ENCODE results near the gene RNF13. TPM values are rescaled to one million over a fixed set of nuclear protein-coding genes. Genes with fewer than 3 reads are reported as not detected.

RNF13 gene
- total RNA-seq, 1 donor from 2014 or later, result 27.1 TPM

- TF ChIP-seq CTCF (conservative IDR thresholded peaks at IDR 0.05; ENCODE audit: low read depth, low read length), result no peak
- H3K4me3 ChIP-seq (ENCODE audit: low read depth, low read length), result no peak overlapping the region
- DNase-seq (ENCODE audit: low read depth), result no peak
These were observed 185.9 kb downstream of the RNF13 start for GRCh38 chr3:149998946-149999345.

GRCh38 chr3:149999421-149999820, 186.4 kb downstream of the RNF13 start:
- TF ChIP-seq CTCF (conservative IDR thresholded peaks at IDR 0.05; ENCODE audit: low read depth, low read length), result no peak
- no peak overlapping the region for H3K4me3 ChIP-seq (ENCODE audit: low read depth, low read length)
- no peak for DNase-seq (ENCODE audit: low read depth)

- no peak for DNase-seq (ENCODE audit: low read depth)
- no peak for TF ChIP-seq CTCF (conservative IDR thresholded peaks at IDR 0.05; ENCODE audit: low read depth, low read length)
- H3K4me3 ChIP-seq (ENCODE audit: low read depth, low read length), result no peak overlapping the region
These were observed 187.6 kb downstream of the RNF13 start for GRCh38 chr3:150000641-150001040.

- TF ChIP-seq CTCF (conservative IDR thresholded peaks at IDR 0.05; ENCODE audit: low read depth, low read length), result no peak
- H3K4me3 ChIP-seq (ENCODE audit: low read depth, low read length), result no peak overlapping the region
- no peak for DNase-seq (ENCODE audit: low read depth)
These were observed 192.5 kb downstream of the RNF13 start for GRCh38 chr3:150005243-150006112.

GRCh38 chr3:150006794-150007193, 193.8 kb downstream of the RNF13 start:
- no peak for DNase-seq (ENCODE audit: low read depth)

More at GRCh38 chr3:150006794-150007193, 193.8 kb downstream of the RNF13 start:
- TF ChIP-seq CTCF (conservative IDR thresholded peaks at IDR 0.05; ENCODE audit: low read depth, low read length), result no peak
- H3K4me3 ChIP-seq (ENCODE audit: low read depth, low read length), result no peak overlapping the region

Other genes with a start within 250 kb of the RNF13 start
- 52.0 and 123 TPM in 2 replicates for gene WWTR1, start 155.2 kb upstream of the RNF13 start, total RNA-seq
- 22.0 and 23.7 TPM in 2 replicates for gene COMMD2, start 60.7 kb upstream of the RNF13 start, total RNA-seq
- gene ANKUB1, start 20.7 kb upstream of the RNF13 start, total RNA-seq, result not detected in 2 replicates
- 112 and 137 TPM in 2 replicates for gene PFN2, start 157.7 kb downstream of the RNF13 start, total RNA-seq

Data from epithelial cell of proximal tubule (primary cell).